Lung (tissue), 12 donors: ENCODE results near the gene SEMA4D. TPM values are rescaled to one million over a fixed set of nuclear protein-coding genes. Genes with fewer than 3 reads are reported as not detected.

Experiments used
- ATAC-seq: fragments of 200-7000 bp; cut with Tn5 transposase; one replicate; pipeline ENCODE4 v1.9.1; 2020; ENCODE audit warnings: moderate number of reproducible peaks; ENCODE audit not compliant: insufficient read depth, low FRiP score
- DNase-seq, 3 donors: peaks; one replicate each; pipeline ENCODE4 v3.0.0-alpha.2; 2013 to 2017
- H3K27ac ChIP-seq, 2 donors: one replicate each; pipeline ENCODE4 v1.5.1; 2013; ENCODE audit warnings: mild to moderate bottlenecking in 2 of 2, moderate library complexity in 2 of 2, control low read depth in 1 of 2, inconsistent platforms in 1 of 2, low read depth in 1 of 2, low read length in 1 of 2
- H3K27me3 ChIP-seq, 3 donors: one replicate each; pipeline ENCODE4 v1.5.1; 2013; ENCODE audit warnings: low read length in 2 of 3; ENCODE audit not compliant: control insufficient read depth in 3 of 3, insufficient read depth in 3 of 3
- H3K36me3 ChIP-seq, 4 donors: one replicate each; pipeline ENCODE4 v1.5.1; 2013; ENCODE audit warnings: low read length in 4 of 4, mild to moderate bottlenecking in 1 of 4, moderate library complexity in 1 of 4; ENCODE audit not compliant: control insufficient read depth in 4 of 4, insufficient read depth in 4 of 4
- H3K4me1 ChIP-seq, 5 donors: one replicate each; pipeline ENCODE4 v1.5.1; 2013; ENCODE audit warnings: low read length in 5 of 5, mild to moderate bottlenecking in 2 of 5, moderate library complexity in 1 of 5; ENCODE audit not compliant: control insufficient read depth in 5 of 5, insufficient read depth in 5 of 5
- H3K4me3 ChIP-seq: one replicate; pipeline ENCODE4 v1.5.1; 2013; ENCODE audit warnings: mild to moderate bottlenecking, control low read depth, moderate library complexity
- H3K9ac ChIP-seq, 2 donors: one replicate each; pipeline ENCODE4 v1.5.1; 2013; ENCODE audit warnings: low read length in 2 of 2, control low read depth in 1 of 2; ENCODE audit not compliant: insufficient read depth in 1 of 2
- H3K9me3 ChIP-seq, 4 donors: one replicate each; pipeline ENCODE4 v1.5.1; 2013; ENCODE audit warnings: low read length in 3 of 4, mild to moderate bottlenecking in 1 of 4, moderate library complexity in 1 of 4; ENCODE audit not compliant: control insufficient read depth in 4 of 4, insufficient read depth in 3 of 4
- WGBS, 2 donors: extraction: QIAGEN DNeasy Blood & Tissue Kit; methylation state at CpG; one replicate each; pipeline ENCODE4 v1.1.7; 2013; 5-methylcytosine and 5-hydroxymethylcytosine counted together
- polyA plus RNA-seq, 2 donors: library from polyadenylated mRNA; stranded (reverse); fragments of 200-250 nt; gene quantifications; one replicate each; pipeline ENCODE4 v1.2.1, GENCODE V29; 2013
- total RNA-seq, 2 donors: library from RNA; depleted of rRNA in 1 of 2; stranded (reverse); fragments of >200 nt in 1 of 2; gene quantifications; one replicate each; pipeline ENCODE4 v1.2.1, GENCODE V29; 2014 to 2021
- TF ChIP-seq, protein P1 (sequence below): IDR thresholded peaks from 2 replicates; pipeline ENCODE4 v1.5.1; 2012; ENCODE audit warnings: mild to moderate bottlenecking; ENCODE audit errors: control extremely low read depth, extremely low read depth
- donor health status: control.
- donor health status: control.
- donor health status: Bipolar disorder and iron deficiency.
- donor health status: healthy.
- donor health status: DM: yes; HTN: yes; CAD: no.

The SEMA4D gene
- total and polyA plus RNA-seq, 4 donors = 6.7 to 61.5 (median 29.0) TPM

DNA sequence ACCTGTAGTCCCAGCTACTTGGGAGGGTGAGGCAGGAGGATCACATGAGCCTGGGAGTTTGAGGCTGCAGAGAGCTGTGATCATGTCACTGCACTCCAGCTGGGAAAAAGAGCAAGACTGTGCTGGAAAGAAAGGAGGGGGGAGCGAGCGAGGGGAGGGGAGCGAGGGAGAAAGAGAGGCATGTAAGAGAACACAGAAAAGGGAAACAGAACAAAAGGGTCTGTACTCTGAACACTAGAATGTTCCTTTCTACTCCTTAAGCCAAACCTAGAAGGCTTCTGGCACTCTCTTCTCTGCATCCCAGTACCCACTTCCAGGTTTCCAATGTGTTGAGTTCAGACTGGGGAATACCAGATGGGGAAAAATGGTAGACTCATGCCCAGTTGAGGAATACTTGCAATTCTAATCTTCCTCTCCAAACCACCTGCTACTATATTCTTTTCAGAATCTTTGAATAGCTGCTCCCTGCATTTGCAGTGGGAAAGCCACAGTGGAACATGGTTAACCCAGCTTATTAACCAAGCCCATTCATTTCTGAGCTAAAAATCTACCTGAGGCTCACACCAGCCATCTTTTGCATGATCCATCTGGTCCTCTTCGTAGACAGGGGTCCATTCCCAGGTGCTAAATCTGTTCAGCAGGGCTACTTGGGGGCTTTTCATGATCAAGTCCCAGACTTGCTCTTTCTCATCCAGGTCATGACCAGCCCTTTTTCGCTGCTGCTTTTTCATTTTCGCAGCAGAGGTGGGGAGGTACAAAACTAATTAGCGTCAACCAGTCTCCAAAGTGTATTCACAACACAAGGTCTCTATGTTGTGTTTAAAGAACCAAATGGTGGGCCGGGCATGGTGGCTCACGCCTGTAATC, 34.9 kb downstream of the SEMA4D start:
- no peak for ATAC-seq
- no peaks in the 10 kb centered on the region for H3K36me3 ChIP-seq
- DNase-seq = no peak
- H3K9me3 ChIP-seq = no peaks in the 10 kb centered on the region
- H3K4me3 ChIP-seq = no peak overlapping the region
- no peak overlapping the region for H3K9ac ChIP-seq
- no peak overlapping the region for H3K27ac ChIP-seq
- no peaks in the 10 kb centered on the region for H3K27me3 ChIP-seq
- H3K4me1 ChIP-seq = peaks cover 0 to 3% (median 0%) of the 10 kb centered on the region in 5 donors
- TF ChIP-seq, protein P1, sequence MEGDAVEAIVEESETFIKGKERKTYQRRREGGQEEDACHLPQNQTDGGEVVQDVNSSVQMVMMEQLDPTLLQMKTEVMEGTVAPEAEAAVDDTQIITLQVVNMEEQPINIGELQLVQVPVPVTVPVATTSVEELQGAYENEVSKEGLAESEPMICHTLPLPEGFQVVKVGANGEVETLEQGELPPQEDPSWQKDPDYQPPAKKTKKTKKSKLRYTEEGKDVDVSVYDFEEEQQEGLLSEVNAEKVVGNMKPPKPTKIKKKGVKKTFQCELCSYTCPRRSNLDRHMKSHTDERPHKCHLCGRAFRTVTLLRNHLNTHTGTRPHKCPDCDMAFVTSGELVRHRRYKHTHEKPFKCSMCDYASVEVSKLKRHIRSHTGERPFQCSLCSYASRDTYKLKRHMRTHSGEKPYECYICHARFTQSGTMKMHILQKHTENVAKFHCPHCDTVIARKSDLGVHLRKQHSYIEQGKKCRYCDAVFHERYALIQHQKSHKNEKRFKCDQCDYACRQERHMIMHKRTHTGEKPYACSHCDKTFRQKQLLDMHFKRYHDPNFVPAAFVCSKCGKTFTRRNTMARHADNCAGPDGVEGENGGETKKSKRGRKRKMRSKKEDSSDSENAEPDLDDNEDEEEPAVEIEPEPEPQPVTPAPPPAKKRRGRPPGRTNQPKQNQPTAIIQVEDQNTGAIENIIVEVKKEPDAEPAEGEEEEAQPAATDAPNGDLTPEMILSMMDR = no peak
- 95 to 96% methylated on average over 9 of the region's 9 CpGs for WGBS, 2 donors

DNA sequence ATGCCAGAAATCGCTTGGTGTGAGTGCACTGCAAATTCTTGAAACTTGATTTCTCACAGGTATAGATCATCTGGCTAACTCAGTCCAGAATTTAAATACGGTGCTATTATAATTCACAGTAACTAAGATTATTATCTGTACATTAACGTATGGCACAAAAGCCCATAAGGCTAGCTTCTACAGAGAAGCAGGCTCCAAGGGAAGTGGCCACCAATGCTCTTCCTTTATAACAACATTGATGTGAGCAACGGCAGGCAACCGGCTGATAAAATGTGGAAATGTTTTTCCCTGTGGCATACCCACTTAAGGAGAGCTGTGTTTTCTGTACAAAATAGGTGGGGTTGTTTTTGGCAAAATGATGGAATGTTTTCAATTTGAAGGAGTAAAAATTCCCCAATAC, 35.7 kb downstream of the SEMA4D start:
- H3K4me1 ChIP-seq = peaks cover 0 to 2% (median 0%) of the 10 kb centered on the region in 5 donors

DNA sequence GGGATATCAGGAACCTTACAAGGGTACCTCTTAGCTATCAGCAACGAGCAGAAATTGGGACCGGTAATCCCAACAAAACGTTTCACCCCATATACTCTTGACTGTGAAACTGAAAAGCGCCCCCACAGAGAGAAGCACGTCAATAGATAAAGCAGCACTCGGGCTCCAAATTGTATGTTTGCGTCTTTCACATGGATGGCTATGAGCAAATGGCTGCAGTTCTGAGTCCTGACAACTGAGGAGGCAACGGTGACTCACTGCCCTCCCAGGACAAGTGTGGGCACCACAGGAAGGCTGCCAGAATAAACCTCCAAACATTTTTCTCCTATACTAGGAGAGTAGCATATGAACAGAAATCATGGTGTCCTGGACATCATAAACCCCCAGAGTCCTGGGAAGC, 36.6 kb downstream of the SEMA4D start:
- Histone ChIP-seq H3K4me1 (peaks cover 0 to 2% (median 0%) of the 10 kb centered on the region in 5 donors), H3K36me3 (no peaks in the 10 kb centered on the region), H3K4me3 (no peak overlapping the region), H3K27me3 (no peaks in the 10 kb centered on the region), H3K9ac (no peak overlapping the region), H3K9me3 (no peaks in the 10 kb centered on the region), H3K27ac (no peak overlapping the region)
- TF ChIP-seq, protein P1 = no peak
- ATAC-seq (no peak), DNase-seq (no peak)
- whole genome bisulfite sequencing, 2 donors = 75 to 82% methylated on average over 8 of the region's 8 CpGs

More for the DNA sequence above, 35.7 kb downstream of the SEMA4D start:
- H3K9me3 ChIP-seq = no peaks in the 10 kb centered on the region
- 42 to 61% methylated on average over 5 of the region's 5 CpGs for WGBS, 2 donors
- H3K4me3 ChIP-seq = no peak overlapping the region
- no peaks in the 10 kb centered on the region for H3K27me3 ChIP-seq
- TF ChIP-seq, protein P1 = no peak
- DNase-seq (no peak), ATAC-seq (no peak)
- H3K27ac ChIP-seq = no peak overlapping the region
- H3K9ac ChIP-seq = no peak overlapping the region
- H3K36me3 ChIP-seq = no peaks in the 10 kb centered on the region
